ENCODE data around the gene GHRHR. TPM values are rescaled to one million over a fixed set of nuclear protein-coding genes. Genes with fewer than 3 reads are reported as not detected.

GHRHR gene
- total RNA-seq, 1 donor from 2014 or later: not detected

DNA sequence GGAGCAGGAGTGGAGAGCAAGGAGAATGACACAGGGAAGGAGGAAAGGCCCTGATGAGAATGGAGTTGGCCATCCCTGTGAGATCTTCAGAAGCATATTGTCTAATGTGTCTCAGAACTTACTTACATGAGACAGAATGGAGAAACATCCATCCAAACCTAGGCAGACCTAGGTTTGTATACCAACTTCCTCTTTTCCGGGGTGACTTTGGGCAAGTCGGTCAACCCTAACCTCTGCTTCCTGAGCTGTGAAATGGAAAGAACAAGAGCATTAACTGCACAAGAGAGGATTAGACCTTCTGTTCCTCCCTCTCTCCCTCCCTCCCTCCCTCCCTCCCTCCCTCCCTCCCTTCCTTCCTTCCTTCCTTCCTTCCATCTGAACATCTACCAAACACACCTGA is 4.5 kb downstream of the GHRHR start:
- Mint-ChIP-seq H3K4me1 (ENCODE audit: low read depth) (no peaks in the 10 kb centered on the region), H3K27ac (no peak overlapping the region), H3K27me3 (peaks cover 53% of the 10 kb centered on the region), H3K4me3 (ENCODE audit: low read depth) (no peak overlapping the region), H3K9me3 (ENCODE audit: low read depth) (no peaks in the 10 kb centered on the region), H3K36me3 (ENCODE audit: insufficient read depth) (no peaks in the 10 kb centered on the region)
- no peak for DNase-seq (ENCODE audit: low spot score, unreplicated experiment)
- TF ChIP-seq, protein P1, sequence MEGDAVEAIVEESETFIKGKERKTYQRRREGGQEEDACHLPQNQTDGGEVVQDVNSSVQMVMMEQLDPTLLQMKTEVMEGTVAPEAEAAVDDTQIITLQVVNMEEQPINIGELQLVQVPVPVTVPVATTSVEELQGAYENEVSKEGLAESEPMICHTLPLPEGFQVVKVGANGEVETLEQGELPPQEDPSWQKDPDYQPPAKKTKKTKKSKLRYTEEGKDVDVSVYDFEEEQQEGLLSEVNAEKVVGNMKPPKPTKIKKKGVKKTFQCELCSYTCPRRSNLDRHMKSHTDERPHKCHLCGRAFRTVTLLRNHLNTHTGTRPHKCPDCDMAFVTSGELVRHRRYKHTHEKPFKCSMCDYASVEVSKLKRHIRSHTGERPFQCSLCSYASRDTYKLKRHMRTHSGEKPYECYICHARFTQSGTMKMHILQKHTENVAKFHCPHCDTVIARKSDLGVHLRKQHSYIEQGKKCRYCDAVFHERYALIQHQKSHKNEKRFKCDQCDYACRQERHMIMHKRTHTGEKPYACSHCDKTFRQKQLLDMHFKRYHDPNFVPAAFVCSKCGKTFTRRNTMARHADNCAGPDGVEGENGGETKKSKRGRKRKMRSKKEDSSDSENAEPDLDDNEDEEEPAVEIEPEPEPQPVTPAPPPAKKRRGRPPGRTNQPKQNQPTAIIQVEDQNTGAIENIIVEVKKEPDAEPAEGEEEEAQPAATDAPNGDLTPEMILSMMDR (IDR thresholded peaks at IDR 0.05; ENCODE audit: unreplicated experiment): no peak

DNA sequence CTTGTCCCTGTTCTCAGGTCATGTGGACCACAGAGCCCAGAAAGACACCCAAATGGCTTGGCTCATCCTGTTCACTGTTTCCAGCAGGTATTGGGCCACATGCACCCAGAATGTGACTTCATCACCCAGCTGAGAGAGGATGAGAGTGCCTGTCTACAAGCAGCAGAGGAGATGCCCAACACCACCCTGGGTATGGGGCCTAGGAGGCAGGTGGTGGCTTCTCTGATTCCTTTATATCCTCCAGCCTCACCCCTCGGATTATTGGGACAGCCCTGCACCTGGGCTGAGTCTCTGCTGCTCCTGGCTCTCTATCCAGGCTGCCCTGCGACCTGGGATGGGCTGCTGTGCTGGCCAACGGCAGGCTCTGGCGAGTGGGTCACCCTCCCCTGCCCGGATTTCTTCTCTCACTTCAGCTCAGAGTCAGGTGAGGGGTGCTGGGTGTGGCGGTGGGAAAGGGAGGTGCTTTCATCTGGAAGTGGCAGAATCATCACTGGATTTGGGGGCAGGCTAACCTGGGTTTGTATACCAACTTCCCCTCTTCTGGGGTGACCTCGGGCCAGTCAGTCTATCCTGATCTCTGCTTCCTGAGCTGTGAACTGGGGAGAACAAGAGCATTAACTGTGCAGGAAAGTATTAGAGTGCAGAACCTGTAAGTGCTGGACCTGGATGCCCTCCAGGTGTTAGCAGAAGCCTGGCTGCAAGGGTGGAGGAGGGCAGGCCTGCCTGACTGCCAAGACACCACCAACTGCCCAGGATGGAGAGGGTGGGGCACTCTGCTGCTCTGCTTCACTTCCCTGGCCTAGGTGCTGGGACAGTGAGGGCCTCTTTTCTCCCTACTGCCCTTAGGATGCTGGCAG is 5.2 kb downstream of the GHRHR start:
- TF ChIP-seq, protein P1 (IDR thresholded peaks at IDR 0.05; ENCODE audit: unreplicated experiment): no peak
- Mint-ChIP-seq H3K4me3 (ENCODE audit: low read depth) (no peak overlapping the region), H3K4me1 (ENCODE audit: low read depth) (no peaks in the 10 kb centered on the region), H3K27me3 (peaks cover 52% of the 10 kb centered on the region), H3K9me3 (ENCODE audit: low read depth) (no peaks in the 10 kb centered on the region), H3K27ac (no peak overlapping the region), H3K36me3 (ENCODE audit: insufficient read depth) (no peaks in the 10 kb centered on the region)
- no peak for DNase-seq (ENCODE audit: low spot score, unreplicated experiment)

DNA sequence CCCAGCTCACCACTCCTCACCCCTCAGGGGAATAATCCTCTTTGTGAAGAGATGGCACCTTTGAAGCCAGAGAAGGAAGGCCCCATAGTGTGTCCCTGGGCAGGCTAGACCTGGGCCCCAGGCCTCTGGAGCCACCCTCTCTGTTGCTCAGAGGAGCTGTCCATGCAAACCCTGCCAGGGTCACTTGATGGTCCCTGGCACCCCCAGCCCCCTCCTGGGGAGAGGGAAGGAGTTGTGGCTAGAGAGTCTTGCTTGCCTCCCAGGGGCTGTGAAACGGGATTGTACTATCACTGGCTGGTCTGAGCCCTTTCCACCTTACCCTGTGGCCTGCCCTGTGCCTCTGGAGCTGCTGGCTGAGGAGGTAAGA is 5.8 kb downstream of the GHRHR start:
- Mint-ChIP-seq H3K27me3 (peaks cover 48% of the 10 kb centered on the region), H3K4me3 (ENCODE audit: low read depth) (no peak overlapping the region), H3K9me3 (ENCODE audit: low read depth) (no peaks in the 10 kb centered on the region), H3K4me1 (ENCODE audit: low read depth) (no peaks in the 10 kb centered on the region), H3K36me3 (ENCODE audit: insufficient read depth) (no peaks in the 10 kb centered on the region), H3K27ac (no peak overlapping the region)
- TF ChIP-seq, protein P1 (IDR thresholded peaks at IDR 0.05; ENCODE audit: unreplicated experiment): no peak
- DNase-seq (ENCODE audit: low spot score, unreplicated experiment): no peak

DNA sequence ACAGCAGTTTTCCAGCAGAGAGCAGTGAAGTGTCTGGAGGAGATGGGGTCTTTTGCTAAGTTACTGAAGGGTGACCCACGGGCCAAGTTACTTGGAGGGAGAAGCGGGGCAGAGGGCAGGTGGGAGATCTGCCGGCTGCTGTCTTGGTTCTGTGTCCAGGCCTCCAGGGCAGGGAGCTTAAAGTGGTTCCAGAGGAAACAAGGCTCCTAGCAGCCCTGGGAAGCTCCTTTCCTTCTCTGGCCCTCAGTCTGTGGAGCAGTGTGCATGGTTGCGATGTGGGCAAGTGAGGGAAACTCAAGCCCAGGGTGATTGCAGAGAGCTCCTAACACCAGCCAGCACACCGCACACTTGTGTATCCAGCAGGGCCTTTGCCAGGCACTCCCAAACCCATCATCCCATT is 6.3 kb downstream of the GHRHR start:
- H3K4me1 Mint-ChIP-seq (ENCODE audit: low read depth): peaks cover 2% of the 10 kb centered on the region

DNA sequence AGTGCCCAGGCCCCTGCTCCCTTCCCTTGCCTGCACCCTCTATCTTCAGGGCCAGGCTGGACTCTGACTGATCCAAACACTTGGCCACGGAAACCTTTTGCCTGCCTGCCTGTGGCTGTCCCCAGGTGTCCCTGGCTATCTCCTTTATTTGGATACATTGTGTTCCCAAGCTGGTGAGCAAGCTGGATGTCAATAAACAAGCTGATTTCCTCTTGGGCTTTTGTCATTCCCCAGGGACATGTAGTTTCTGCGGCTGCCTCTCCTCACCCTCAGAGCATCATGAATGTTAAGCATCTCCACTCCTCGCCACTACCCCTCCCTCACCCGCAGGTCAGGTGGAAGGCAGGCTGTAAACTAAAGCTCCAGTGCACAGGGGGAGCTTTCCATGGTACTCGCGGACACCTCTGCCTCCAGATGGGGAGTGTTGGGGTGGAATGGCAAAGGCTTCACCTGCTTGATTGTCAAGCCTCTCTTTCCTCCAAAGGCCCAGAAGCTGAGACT is 6.9 kb downstream of the GHRHR start:
- Mint-ChIP-seq H3K36me3 (ENCODE audit: insufficient read depth) (no peaks in the 10 kb centered on the region), H3K4me1 (ENCODE audit: low read depth) (peaks cover 3% of the 10 kb centered on the region), H3K27ac (peak overlapping the region; percentile 50), H3K27me3 (peaks cover 49% of the 10 kb centered on the region), H3K9me3 (ENCODE audit: low read depth) (no peaks in the 10 kb centered on the region), H3K4me3 (ENCODE audit: low read depth) (no peak overlapping the region)
- TF ChIP-seq, protein P1 (IDR thresholded peaks at IDR 0.05; ENCODE audit: unreplicated experiment): no peak
- DNase-seq (ENCODE audit: low spot score, unreplicated experiment): no peak

More for the DNA sequence above, 6.3 kb downstream of the GHRHR start:
- Mint-ChIP-seq H3K27ac (no peak overlapping the region), H3K36me3 (ENCODE audit: insufficient read depth) (no peaks in the 10 kb centered on the region), H3K9me3 (ENCODE audit: low read depth) (no peaks in the 10 kb centered on the region), H3K27me3 (peaks cover 48% of the 10 kb centered on the region), H3K4me3 (ENCODE audit: low read depth) (no peak overlapping the region)
- DNase-seq (ENCODE audit: low spot score, unreplicated experiment): no peak
- TF ChIP-seq, protein P1 (IDR thresholded peaks at IDR 0.05; ENCODE audit: unreplicated experiment): no peak

Data from progenitor cell of endocrine pancreas (in vitro differentiated cells).